ENCODE measurements around the gene NEK11. TPM values are rescaled to one million over a fixed set of nuclear protein-coding genes. Genes with fewer than 3 reads are reported as not detected.

NEK11 gene
- total RNA-seq, 1 experiment from 2014 or later, result 9.5 TPM

DNA sequence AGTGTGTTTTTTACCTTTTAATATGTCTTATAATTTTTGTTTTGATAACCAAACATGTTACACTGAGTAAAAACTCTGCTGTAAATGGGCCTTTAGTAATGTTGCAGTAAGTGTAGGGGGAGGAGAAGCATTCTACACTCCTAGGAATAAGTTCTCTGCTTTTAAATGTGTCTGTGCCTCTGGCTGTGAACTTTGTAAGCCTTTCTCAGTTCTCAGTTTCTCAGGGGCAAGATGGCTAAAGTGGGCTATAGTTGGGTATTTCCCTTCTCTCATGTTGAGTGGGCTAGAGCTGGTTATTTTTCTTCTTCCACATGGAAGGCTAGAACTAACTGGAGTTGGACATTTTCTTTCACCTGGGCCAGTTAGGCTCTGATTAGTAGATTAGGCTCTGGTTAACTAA, 279.6 kb downstream of the NEK11 start:
- BruUV-seq (replicated peaks), result no TSS peak
- Histone ChIP-seq H3K27ac (ENCODE audit: low read length) (no peak overlapping the region), H3K9me3 (ENCODE audit: control insufficient read depth, insufficient read depth, low read depth, low read length) (no peaks in the 10 kb centered on the region), H3K27me3 (ENCODE audit: control insufficient read depth, insufficient read depth, low read length) (no peaks in the 10 kb centered on the region), H3K4me3 (ENCODE audit: low read depth in 2 of 2, low read length in 2 of 2) (no peak overlapping the region), H3K4me1 (ENCODE audit: control insufficient read depth, insufficient read depth, low read length) (no peaks in the 10 kb centered on the region), H3K36me3 (ENCODE audit: control insufficient read depth, insufficient read depth, low read length) (no peaks in the 10 kb centered on the region)
- ATAC-seq (no peak), DNase-seq (ENCODE audit: low read depth, low spot score) (no peak)
- ChIA-PET POLR2A (no interaction called here), CTCF (no interaction called here)
- in situ Hi-C loops (cut with HindIII; ENCODE audit: low pct_unique_long_range_greater_than_20kb, low sequenced_read_pairs) (no loop called here), intact Hi-C loops (cut with micrococcal nuclease; ENCODE audit: unreplicated experiment) (no loop called here)
- TF ChIP-seq TCF7L2 (IDR thresholded peaks at IDR 0.05; ENCODE audit: low read depth, low read length) (no peak), SIN3A (IDR thresholded peaks at IDR 0.05; ENCODE audit: borderline replicate concordance, insufficient read depth, low read depth, low read length) (no peak), POLR2AphosphoS5 (IDR thresholded peaks at IDR 0.05; ENCODE audit: low read depth, low read length) (no peak)
- TF ChIP-seq, protein P1, sequence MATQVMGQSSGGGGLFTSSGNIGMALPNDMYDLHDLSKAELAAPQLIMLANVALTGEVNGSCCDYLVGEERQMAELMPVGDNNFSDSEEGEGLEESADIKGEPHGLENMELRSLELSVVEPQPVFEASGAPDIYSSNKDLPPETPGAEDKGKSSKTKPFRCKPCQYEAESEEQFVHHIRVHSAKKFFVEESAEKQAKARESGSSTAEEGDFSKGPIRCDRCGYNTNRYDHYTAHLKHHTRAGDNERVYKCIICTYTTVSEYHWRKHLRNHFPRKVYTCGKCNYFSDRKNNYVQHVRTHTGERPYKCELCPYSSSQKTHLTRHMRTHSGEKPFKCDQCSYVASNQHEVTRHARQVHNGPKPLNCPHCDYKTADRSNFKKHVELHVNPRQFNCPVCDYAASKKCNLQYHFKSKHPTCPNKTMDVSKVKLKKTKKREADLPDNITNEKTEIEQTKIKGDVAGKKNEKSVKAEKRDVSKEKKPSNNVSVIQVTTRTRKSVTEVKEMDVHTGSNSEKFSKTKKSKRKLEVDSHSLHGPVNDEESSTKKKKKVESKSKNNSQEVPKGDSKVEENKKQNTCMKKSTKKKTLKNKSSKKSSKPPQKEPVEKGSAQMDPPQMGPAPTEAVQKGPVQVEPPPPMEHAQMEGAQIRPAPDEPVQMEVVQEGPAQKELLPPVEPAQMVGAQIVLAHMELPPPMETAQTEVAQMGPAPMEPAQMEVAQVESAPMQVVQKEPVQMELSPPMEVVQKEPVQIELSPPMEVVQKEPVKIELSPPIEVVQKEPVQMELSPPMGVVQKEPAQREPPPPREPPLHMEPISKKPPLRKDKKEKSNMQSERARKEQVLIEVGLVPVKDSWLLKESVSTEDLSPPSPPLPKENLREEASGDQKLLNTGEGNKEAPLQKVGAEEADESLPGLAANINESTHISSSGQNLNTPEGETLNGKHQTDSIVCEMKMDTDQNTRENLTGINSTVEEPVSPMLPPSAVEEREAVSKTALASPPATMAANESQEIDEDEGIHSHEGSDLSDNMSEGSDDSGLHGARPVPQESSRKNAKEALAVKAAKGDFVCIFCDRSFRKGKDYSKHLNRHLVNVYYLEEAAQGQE (IDR thresholded peaks at IDR 0.05; ENCODE audit: insufficient read depth in 1 of 2, low read depth in 2 of 2, low read length in 1 of 2), result no peak
- TF ChIP-seq, protein P2, sequence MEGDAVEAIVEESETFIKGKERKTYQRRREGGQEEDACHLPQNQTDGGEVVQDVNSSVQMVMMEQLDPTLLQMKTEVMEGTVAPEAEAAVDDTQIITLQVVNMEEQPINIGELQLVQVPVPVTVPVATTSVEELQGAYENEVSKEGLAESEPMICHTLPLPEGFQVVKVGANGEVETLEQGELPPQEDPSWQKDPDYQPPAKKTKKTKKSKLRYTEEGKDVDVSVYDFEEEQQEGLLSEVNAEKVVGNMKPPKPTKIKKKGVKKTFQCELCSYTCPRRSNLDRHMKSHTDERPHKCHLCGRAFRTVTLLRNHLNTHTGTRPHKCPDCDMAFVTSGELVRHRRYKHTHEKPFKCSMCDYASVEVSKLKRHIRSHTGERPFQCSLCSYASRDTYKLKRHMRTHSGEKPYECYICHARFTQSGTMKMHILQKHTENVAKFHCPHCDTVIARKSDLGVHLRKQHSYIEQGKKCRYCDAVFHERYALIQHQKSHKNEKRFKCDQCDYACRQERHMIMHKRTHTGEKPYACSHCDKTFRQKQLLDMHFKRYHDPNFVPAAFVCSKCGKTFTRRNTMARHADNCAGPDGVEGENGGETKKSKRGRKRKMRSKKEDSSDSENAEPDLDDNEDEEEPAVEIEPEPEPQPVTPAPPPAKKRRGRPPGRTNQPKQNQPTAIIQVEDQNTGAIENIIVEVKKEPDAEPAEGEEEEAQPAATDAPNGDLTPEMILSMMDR (IDR thresholded peaks at IDR 0.05), result no peak

- CTCF ChIA-PET, result no interaction called here
- Histone ChIP-seq H3K27me3 (ENCODE audit: control insufficient read depth, insufficient read depth, low read length) (no peaks in the 10 kb centered on the region), H3K9me3 (ENCODE audit: control insufficient read depth, insufficient read depth, low read depth, low read length) (no peaks in the 10 kb centered on the region), H3K4me1 (ENCODE audit: control insufficient read depth, insufficient read depth, low read length) (no peaks in the 10 kb centered on the region), H3K36me3 (ENCODE audit: control insufficient read depth, insufficient read depth, low read length) (no peaks in the 10 kb centered on the region), H3K27ac (ENCODE audit: low read length) (no peak overlapping the region), H3K4me3 (ENCODE audit: low read depth in 2 of 2, low read length in 2 of 2) (no peak overlapping the region)
- intact Hi-C loops (cut with micrococcal nuclease; ENCODE audit: unreplicated experiment) (no loop called here), in situ Hi-C loops (cut with HindIII; ENCODE audit: low pct_unique_long_range_greater_than_20kb, low sequenced_read_pairs) (no loop called here)
- POLR2A ChIA-PET, result no interaction called here
- BruUV-seq (replicated peaks), result no TSS peak
- DNase-seq (ENCODE audit: low read depth, low spot score) (no peak), ATAC-seq (no peak)
- TF ChIP-seq POLR2AphosphoS5 (IDR thresholded peaks at IDR 0.05; ENCODE audit: low read depth, low read length), result no peak
- TF ChIP-seq, protein P1 (IDR thresholded peaks at IDR 0.05; ENCODE audit: insufficient read depth in 1 of 2, low read depth in 2 of 2, low read length in 1 of 2), result no peak
- no peak for TF ChIP-seq SIN3A (IDR thresholded peaks at IDR 0.05; ENCODE audit: borderline replicate concordance, insufficient read depth, low read depth, low read length)
- TF ChIP-seq TCF7L2 (IDR thresholded peaks at IDR 0.05; ENCODE audit: low read depth, low read length), result no peak
These were observed 287.6 kb downstream of the NEK11 start for GRCh38 chr3:131314318-131314717.

All from Panc1 (cell line).